ENCODE results near the gene RPS15.

Gene RPS15

GRCh38 chr19:1406774-1407527 is 31.2 kb upstream of the RPS15 start:
- no peaks in the 10 kb centered on the region for H3K9me3 ChIP-seq (ENCODE audit: insufficient read depth, low read depth, low read length)
- H3K36me3 ChIP-seq (ENCODE audit: insufficient read depth, low read length): no peaks in the 10 kb centered on the region
- H3K4me3 ChIP-seq (ENCODE audit: low read length, poor library complexity, severe bottlenecking): peak overlapping the region; percentile 82
- peaks cover 42% of the 10 kb centered on the region for H4K20me1 ChIP-seq (ENCODE audit: insufficient read depth, low read length, poor library complexity, severe bottlenecking)
- H3K4me2 ChIP-seq (ENCODE audit: low read depth, low read length, poor library complexity, severe bottlenecking): peak overlapping the region; percentile 75
- H3K4me1 ChIP-seq (ENCODE audit: insufficient read depth, low read length, poor library complexity, severe bottlenecking): peaks cover 34% of the 10 kb centered on the region
- H3K27me3 ChIP-seq (ENCODE audit: insufficient read depth, low read length, poor library complexity, severe bottlenecking): peaks cover 6% of the 10 kb centered on the region
- no peaks in the 10 kb centered on the region for H3K9me2 ChIP-seq (replicated peaks; ENCODE audit: low read depth, low read length)
- H3K9ac ChIP-seq (ENCODE audit: low read depth, low read length, poor library complexity, severe bottlenecking): peak overlapping the region; percentile 79
- H2AFZ ChIP-seq (ENCODE audit: low read length): peak overlapping the region; percentile 81
- H3K79me2 ChIP-seq (ENCODE audit: insufficient read depth, low read length): peaks cover 44% of the 10 kb centered on the region
- no peaks in the 10 kb centered on the region for H3F3A ChIP-seq (ENCODE audit: low read depth)
- TF ChIP-seq EZH2phosphoT487 (IDR thresholded peaks at IDR 0.05; ENCODE audit: borderline replicate concordance) (no peak), CTCF (conservative IDR thresholded peaks at IDR 0.05; ENCODE audit: low read length) (peak; percentile 77)

- Histone ChIP-seq H3K79me2 (ENCODE audit: insufficient read depth, low read length) (peaks cover 52% of the 10 kb centered on the region), H3K27me3 (ENCODE audit: insufficient read depth, low read length, poor library complexity, severe bottlenecking) (peaks cover 6% of the 10 kb centered on the region), H3K36me3 (ENCODE audit: insufficient read depth, low read length) (peaks cover 3% of the 10 kb centered on the region; the same call in 1 of the 2 replicates), H4K20me1 (ENCODE audit: insufficient read depth, low read length, poor library complexity, severe bottlenecking) (peaks cover 49% of the 10 kb centered on the region), H3K4me2 (ENCODE audit: low read depth, low read length, poor library complexity, severe bottlenecking) (peak within 1 kb of the TSS; percentile 95), H3K9me3 (ENCODE audit: insufficient read depth, low read depth, low read length) (no peaks in the 10 kb centered on the region), H3K4me3 (ENCODE audit: low read length, poor library complexity, severe bottlenecking) (peak within 1 kb of the TSS; percentile 97), H2AFZ (ENCODE audit: low read length) (peak within 1 kb of the TSS; percentile 81), H3K9me2 (replicated peaks; ENCODE audit: low read depth, low read length) (no peaks in the 10 kb centered on the region), H3F3A (ENCODE audit: low read depth) (no peaks in the 10 kb centered on the region), H3K9ac (ENCODE audit: low read depth, low read length, poor library complexity, severe bottlenecking) (peak within 1 kb of the TSS; percentile 99), H3K4me1 (ENCODE audit: insufficient read depth, low read length, poor library complexity, severe bottlenecking) (peaks cover 37% of the 10 kb centered on the region)
- no peak for TF ChIP-seq EZH2phosphoT487 (IDR thresholded peaks at IDR 0.05; ENCODE audit: borderline replicate concordance)
- no peak for TF ChIP-seq CTCF (conservative IDR thresholded peaks at IDR 0.05; ENCODE audit: low read length)
Observed at GRCh38 chr19:1407528-1408299, 30.5 kb upstream of the RPS15 start, which contains the start of gene DAZAP1. Gene DAZAP1 (plus strand): TSS chr19:1407586. CDS start chr19:1407774, 188 bp downstream.

- Histone ChIP-seq H2AFZ (ENCODE audit: low read length) (no peak overlapping the region), H3K4me2 (ENCODE audit: low read depth, low read length, poor library complexity, severe bottlenecking) (peak overlapping the region; percentile 95), H3K4me3 (ENCODE audit: low read length, poor library complexity, severe bottlenecking) (peak overlapping the region; percentile 97), H3K9me3 (ENCODE audit: insufficient read depth, low read depth, low read length) (no peaks in the 10 kb centered on the region), H3K79me2 (ENCODE audit: insufficient read depth, low read length) (peaks cover 60% of the 10 kb centered on the region), H3K27me3 (ENCODE audit: insufficient read depth, low read length, poor library complexity, severe bottlenecking) (peaks cover 6% of the 10 kb centered on the region), H3K4me1 (ENCODE audit: insufficient read depth, low read length, poor library complexity, severe bottlenecking) (peaks cover 37% of the 10 kb centered on the region), H4K20me1 (ENCODE audit: insufficient read depth, low read length, poor library complexity, severe bottlenecking) (peaks cover 58% of the 10 kb centered on the region), H3K36me3 (ENCODE audit: insufficient read depth, low read length) (peaks cover 12% of the 10 kb centered on the region; the same call in 1 of the 2 replicates), H3K9me2 (replicated peaks; ENCODE audit: low read depth, low read length) (no peaks in the 10 kb centered on the region), H3F3A (ENCODE audit: low read depth) (no peaks in the 10 kb centered on the region), H3K9ac (ENCODE audit: low read depth, low read length, poor library complexity, severe bottlenecking) (peak overlapping the region; percentile 99)
- TF ChIP-seq CTCF (conservative IDR thresholded peaks at IDR 0.05; ENCODE audit: low read length): no peak
- no peak for TF ChIP-seq EZH2phosphoT487 (IDR thresholded peaks at IDR 0.05; ENCODE audit: borderline replicate concordance)
Observed at GRCh38 chr19:1408300-1409203, 29.6 kb upstream of the RPS15 start.
